SK-N-SH treated with all-trans-retinoic acid at 6 μM for 48 hours (cell line): ENCODE data around the gene DSCAM.

Experiments
- ARNTL ChIP-seq: fragments of 450-650 bp; formaldehyde crosslinking; IDR thresholded peaks from 2 replicates; pipeline ENCODE4 v1.5.0; 2020; ENCODE audit warnings: low read depth, mild to moderate bottlenecking, moderate library complexity, borderline replicate concordance
- BACH2 ChIP-seq: fragments of 250-450 bp; sonication (Bioruptor Pico); IDR thresholded peaks from 2 replicates; pipeline ENCODE4 v1.9.0; 2021; ENCODE audit warnings: mild to moderate bottlenecking, borderline replicate concordance
- OSR1 ChIP-seq: fragments of 250-450 bp; sonication (Bioruptor Pico); IDR thresholded peaks from 2 replicates; pipeline ENCODE4 v1.8.0; 2022; ENCODE audit warnings: moderate library complexity, mild to moderate bottlenecking, inconsistent platforms
- PATZ1 ChIP-seq: fragments of 250-450 bp; sonication (Bioruptor Pico); IDR thresholded peaks from 2 replicates; pipeline ENCODE4 v1.8.0; 2020; ENCODE audit warnings: mild to moderate bottlenecking, moderate library complexity, borderline replicate concordance
- TSHZ2 ChIP-seq: fragments of 250-450 bp; sonication (Bioruptor Pico); IDR thresholded peaks from 2 replicates; pipeline ENCODE4 v1.5.0; 2020; ENCODE audit warnings: mild to moderate bottlenecking, moderate library complexity
- ZC3H10 ChIP-seq: fragments of 250-450 bp; sonication (Bioruptor Pico); IDR thresholded peaks from 2 replicates; pipeline ENCODE4 v1.5.1; 2021; ENCODE audit warnings: mild to moderate bottlenecking, moderate library complexity
- ZFP3 ChIP-seq: fragments of 250-450 bp; sonication (Bioruptor Pico); IDR thresholded peaks from 2 replicates; pipeline ENCODE4 v1.5.0; 2020; ENCODE audit warnings: mild to moderate bottlenecking, moderate library complexity
- ZNF565 ChIP-seq: fragments of 450-650 bp; formaldehyde crosslinking; conservative IDR thresholded peaks from 2 replicates; pipeline ENCODE4 v1.5.0; 2020; ENCODE audit warnings: low read depth, mild to moderate bottlenecking, moderate library complexity
- ZNF8 ChIP-seq: fragments of 450-650 bp; formaldehyde crosslinking; IDR thresholded peaks from 2 replicates; pipeline ENCODE4 v1.5.0; 2020; ENCODE audit warnings: mild to moderate bottlenecking, moderate library complexity
- TF ChIP-seq, protein P1 (sequence below): fragments of 250-450 bp; sonication (Bioruptor Pico); IDR thresholded peaks from 2 replicates; pipeline ENCODE4 v1.5.1; 2020; ENCODE audit warnings: low read depth, mild to moderate bottlenecking, moderate library complexity

DNA sequence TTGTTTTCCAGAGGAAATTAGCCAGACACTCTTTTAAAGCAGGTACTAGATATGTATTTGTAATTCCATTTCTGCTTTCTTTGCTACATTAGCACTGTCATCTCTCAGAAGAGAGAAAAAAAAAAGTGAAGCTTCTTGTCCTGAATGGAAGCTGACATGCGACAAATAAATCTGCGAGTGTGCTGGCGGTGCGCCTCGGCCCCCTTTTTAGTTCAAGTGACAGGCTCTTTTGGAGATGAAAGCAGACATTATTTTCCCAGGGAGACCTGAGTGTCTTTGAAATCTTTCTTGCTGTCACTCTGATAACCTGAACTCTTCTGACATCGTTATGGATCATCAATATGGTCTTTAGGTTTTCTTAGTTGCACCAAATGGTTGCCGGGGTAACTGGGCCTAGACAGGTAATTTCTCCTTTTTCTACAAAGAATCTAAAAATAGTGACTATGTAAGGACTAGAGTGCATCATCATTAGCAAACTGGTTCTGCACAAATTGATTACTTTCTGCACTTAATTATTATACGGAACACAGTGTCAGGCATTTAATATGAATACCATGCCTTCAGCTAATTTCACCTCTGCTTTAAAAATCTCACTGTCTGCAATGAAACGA lies 501.1 kb downstream of the DSCAM start:
- TF ChIP-seq PATZ1 (CRISPR knock-in tag) (no peak), ZNF565 (CRISPR knock-in tag) (no peak), TSHZ2 (CRISPR knock-in tag) (no peak), ZNF8 (CRISPR knock-in tag) (no peak), ZC3H10 (CRISPR knock-in tag) (no peak), ARNTL (CRISPR knock-in tag) (no peak), BACH2 (no peak), OSR1 (CRISPR knock-in tag) (no peak), ZFP3 (CRISPR knock-in tag) (no peak)
- TF ChIP-seq, protein P1, sequence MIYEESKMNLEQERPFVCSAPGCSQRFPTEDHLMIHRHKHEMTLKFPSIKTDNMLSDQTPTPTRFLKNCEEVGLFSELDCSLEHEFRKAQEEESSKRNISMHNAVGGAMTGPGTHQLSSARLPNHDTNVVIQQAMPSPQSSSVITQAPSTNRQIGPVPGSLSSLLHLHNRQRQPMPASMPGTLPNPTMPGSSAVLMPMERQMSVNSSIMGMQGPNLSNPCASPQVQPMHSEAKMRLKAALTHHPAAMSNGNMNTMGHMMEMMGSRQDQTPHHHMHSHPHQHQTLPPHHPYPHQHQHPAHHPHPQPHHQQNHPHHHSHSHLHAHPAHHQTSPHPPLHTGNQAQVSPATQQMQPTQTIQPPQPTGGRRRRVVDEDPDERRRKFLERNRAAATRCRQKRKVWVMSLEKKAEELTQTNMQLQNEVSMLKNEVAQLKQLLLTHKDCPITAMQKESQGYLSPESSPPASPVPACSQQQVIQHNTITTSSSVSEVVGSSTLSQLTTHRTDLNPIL (CRISPR knock-in tag) = no peak
